Tibial artery (tissue), 4 donors: ENCODE data around the gene CATSPERZ.
"Not testable (repeated sequence)": the region's sequence is repeated elsewhere in the genome, so short reads cannot be mapped to it uniquely, and the experiment has no call there.

ENCODE experiments used
- DNase-seq, 2 donors: peaks; one replicate each; pipeline ENCODE4 v3.0.0-alpha.2; 2019
- H3K27ac ChIP-seq, 2 donors: fragments of 200-600 bp; sonication (generic) in 1 of 2; 1 replicate in 1 of 2; 2 replicates in 1 of 2; pipeline ENCODE4 v1.5.1; 2018 to 2019; ENCODE audit warnings: mild to moderate bottlenecking in 1 of 2
- H3K27me3 ChIP-seq, 2 donors: fragments of 200-600 bp; sonication (generic) in 1 of 2; one replicate each; pipeline versions ENCODE4 v1.5.1 to v1.6.0; 2016 to 2019
- H3K36me3 ChIP-seq, 3 donors: fragments of 200-600 bp; sonication (generic) in 2 of 3; one replicate each; pipeline ENCODE4 v1.5.1; 2016 to 2019; ENCODE audit warnings: mild to moderate bottlenecking in 2 of 3
- H3K4me1 ChIP-seq, 4 donors: fragments of 200-600 bp; sonication (generic) in 2 of 4; 1 replicate in 3 of 4; 2 replicates in 1 of 4; pipeline ENCODE4 v1.5.1; 2016 to 2019
- H3K4me3 ChIP-seq, 2 donors: fragments of 200-600 bp; sonication (generic) in 1 of 2; 1 replicate in 1 of 2; 2 replicates in 1 of 2; pipeline ENCODE4 v1.5.1; 2018 to 2019; ENCODE audit warnings: mild to moderate bottlenecking in 2 of 2
- H3K9me3 ChIP-seq, 3 donors: fragments of 200-600 bp; sonication (generic) in 1 of 3; one replicate each; pipeline ENCODE4 v1.5.1; 2016 to 2019
- CTCF ChIP-seq, 2 experiments: fragments of 200-600 bp in 1 of 2; fragments of 450-650 bp in 1 of 2; IDR thresholded peaks; one replicate each; pipeline ENCODE4 v1.5.1; 2017 to 2019; ENCODE audit warnings: antibody characterized with exemption in 2 of 2, mild to moderate bottlenecking in 1 of 2, moderate library complexity in 1 of 2
- intact Hi-C: fragments of 100-400 bp; cut with DNase I; formaldehyde crosslinking; loops from one replicate; pipeline ENCODE4 v1.15.0; 2023; ENCODE audit warnings: low total_unique reads

Gene CATSPERZ

GRCh38 chr11:64320556-64320955 is 20.4 kb downstream of the CATSPERZ start:
- Histone ChIP-seq H3K9me3 (no peaks in the 10 kb centered on the region), H3K27ac (no peak overlapping the region), H3K4me1 (peaks cover 0 to 33% (median 22%) of the 10 kb centered on the region in 4 donors), H3K27me3 (no peaks in the 10 kb centered on the region), H3K4me3 (no peak overlapping the region), H3K36me3 (peaks cover 2 to 38% (median 8%) of the 10 kb centered on the region in 3 donors)
- DNase-seq = no peak
- intact Hi-C loops = no loop called here
- no peak for TF ChIP-seq CTCF (IDR thresholded peaks at IDR 0.05)

GRCh38 chr11:64321026-64321425 is 20.9 kb downstream of the CATSPERZ start:
- peaks cover 0 to 31% (median 22%) of the 10 kb centered on the region in 4 donors for H3K4me1 ChIP-seq
- no peak for DNase-seq
- intact Hi-C loops = no loop called here
- no peaks in the 10 kb centered on the region for H3K27me3 ChIP-seq
- peaks cover 0 to 34% (median 3%) of the 10 kb centered on the region in 3 donors for H3K36me3 ChIP-seq
- no peak overlapping the region for H3K4me3 ChIP-seq
- TF ChIP-seq CTCF (IDR thresholded peaks at IDR 0.05) = no peak
- no peak overlapping the region for H3K27ac ChIP-seq
- H3K9me3 ChIP-seq = no peaks in the 10 kb centered on the region

GRCh38 chr11:64321533-64321932 is 21.4 kb downstream of the CATSPERZ start:
- peaks cover 0 to 26% (median 17%) of the 10 kb centered on the region in 4 donors for H3K4me1 ChIP-seq
- no peaks in the 10 kb centered on the region for H3K9me3 ChIP-seq
- no peak overlapping the region for H3K4me3 ChIP-seq
- H3K36me3 ChIP-seq = peaks cover 0 to 29% (median 0%) of the 10 kb centered on the region in 3 donors
- intact Hi-C loops = no loop called here
- H3K27ac ChIP-seq = no peak overlapping the region
- no peak for TF ChIP-seq CTCF (IDR thresholded peaks at IDR 0.05)
- no peak for DNase-seq
- H3K27me3 ChIP-seq = no peaks in the 10 kb centered on the region

GRCh38 chr11:64322925-64323260 is 22.7 kb downstream of the CATSPERZ start:
- Histone ChIP-seq H3K36me3 (peaks cover 0 to 27% (median 0%) of the 10 kb centered on the region in 3 donors), H3K27me3 (no peaks in the 10 kb centered on the region), H3K4me3 (no peak overlapping the region), H3K4me1 (peaks cover 0 to 23% (median 13%) of the 10 kb centered on the region in 4 donors), H3K9me3 (no peaks in the 10 kb centered on the region), H3K27ac (no peak overlapping the region)
- intact Hi-C loops = no loop called here
- DNase-seq = no peak
- TF ChIP-seq CTCF (IDR thresholded peaks at IDR 0.05) = no peak

- no peaks in the 10 kb centered on the region for H3K9me3 ChIP-seq
- H3K27ac ChIP-seq = no peak overlapping the region
- peaks cover 0 to 27% (median 0%) of the 10 kb centered on the region in 3 donors for H3K36me3 ChIP-seq
- intact Hi-C loops = no loop called here
- no peaks in the 10 kb centered on the region for H3K27me3 ChIP-seq
- TF ChIP-seq CTCF (IDR thresholded peaks at IDR 0.05) = no peak
- H3K4me1 ChIP-seq = peaks cover 0 to 23% (median 13%) of the 10 kb centered on the region in 4 donors
- no peak for DNase-seq
- no peak overlapping the region for H3K4me3 ChIP-seq
These were observed 23.2 kb downstream of the CATSPERZ start for GRCh38 chr11:64323373-64323772.

GRCh38 chr11:64323984-64324383 is 23.8 kb downstream of the CATSPERZ start:
- DNase-seq, H3K4me3 ChIP-seq, H3K9me3 ChIP-seq, intact Hi-C loops, H3K27me3 ChIP-seq, H3K27ac ChIP-seq: not testable (repeated sequence)
- peaks cover 0 to 19% (median 10%) of the 10 kb centered on the region in 4 donors for H3K4me1 ChIP-seq
- H3K36me3 ChIP-seq = peaks cover 0 to 27% (median 0%) of the 10 kb centered on the region in 3 donors
